Tibial nerve (tissue), 4 donors: ENCODE data around the gene NAMPT. TPM values are rescaled to one million over a fixed set of nuclear protein-coding genes. Genes with fewer than 3 reads are reported as not detected.

Source experiments
- DNase-seq, 2 donors: peaks; one replicate each; pipeline ENCODE4 v3.0.0-alpha.2; 2019; ENCODE audit warnings: low spot score in 2 of 2
- H3K27ac ChIP-seq, 4 donors: fragments of 200-600 bp; sonication (generic) in 3 of 4; one replicate each; pipeline ENCODE4 v1.5.1; 2017 to 2019; ENCODE audit warnings: mild to moderate bottlenecking in 1 of 4
- H3K27me3 ChIP-seq, 2 donors: fragments of 200-600 bp; sonication (generic) in 1 of 2; one replicate each; pipeline versions ENCODE4 v1.5.1 to v1.6.0; 2017 to 2019
- H3K36me3 ChIP-seq, 3 donors: fragments of 200-600 bp; sonication (generic); one replicate each; pipeline ENCODE4 v1.5.1; 2018 to 2019
- H3K4me1 ChIP-seq, 4 donors: fragments of 200-600 bp; sonication (generic) in 3 of 4; one replicate each; pipeline ENCODE4 v1.5.1; 2017 to 2019
- H3K4me3 ChIP-seq, 4 donors: fragments of 200-600 bp; sonication (generic) in 3 of 4; one replicate each; pipeline ENCODE4 v1.5.1; 2017 to 2019; ENCODE audit warnings: mild to moderate bottlenecking in 1 of 4, moderate library complexity in 1 of 4
- H3K9me3 ChIP-seq, 4 donors: fragments of 200-600 bp; sonication (generic) in 3 of 4; one replicate each; pipeline ENCODE4 v1.5.1; 2017 to 2019
- EP300 ChIP-seq, 2 donors: sonication (generic); formaldehyde crosslinking; IDR thresholded peaks; one replicate each; pipeline ENCODE4 v1.6.1; 2017; ENCODE audit warnings: antibody characterized with exemption in 2 of 2, mild to moderate bottlenecking in 1 of 2
- POLR2A ChIP-seq, 2 donors: fragments of 450-650 bp; IDR thresholded peaks; one replicate each; pipeline ENCODE4 v1.6.1; 2017; ENCODE audit warnings: antibody characterized with exemption in 2 of 2, mild to moderate bottlenecking in 2 of 2, moderate library complexity in 2 of 2
- WGBS, 2 donors: methylation state at CpG; one replicate each; pipeline ENCODE4 v1.1.5; 2018; 5-methylcytosine and 5-hydroxymethylcytosine counted together
- total RNA-seq, 4 donors: library from RNA; depleted of rRNA; stranded (reverse); fragments of >200 nt; gene quantifications; one replicate each; pipeline ENCODE4 v1.1.0, GENCODE V29; 2016
- TF ChIP-seq, protein P1 (sequence below), 5 experiments: fragments of 200-600 bp in 3 of 5; fragments of 450-650 bp in 2 of 5; sonication (generic) in 3 of 5; IDR thresholded peaks; one replicate each; pipeline ENCODE4 v1.5.1; 2016 to 2019; ENCODE audit warnings: antibody characterized with exemption in 5 of 5, mild to moderate bottlenecking in 3 of 5, moderate library complexity in 2 of 5

The NAMPT gene
- total RNA-seq, 4 donors from 2014 or later = 69.1 to 270 (median 87.3) TPM

- H3K27me3 ChIP-seq = no peaks in the 10 kb centered on the region
- TF ChIP-seq EP300 (IDR thresholded peaks at IDR 0.05) (no peak), POLR2A (IDR thresholded peaks at IDR 0.05) (no peak)
- TF ChIP-seq, protein P1, sequence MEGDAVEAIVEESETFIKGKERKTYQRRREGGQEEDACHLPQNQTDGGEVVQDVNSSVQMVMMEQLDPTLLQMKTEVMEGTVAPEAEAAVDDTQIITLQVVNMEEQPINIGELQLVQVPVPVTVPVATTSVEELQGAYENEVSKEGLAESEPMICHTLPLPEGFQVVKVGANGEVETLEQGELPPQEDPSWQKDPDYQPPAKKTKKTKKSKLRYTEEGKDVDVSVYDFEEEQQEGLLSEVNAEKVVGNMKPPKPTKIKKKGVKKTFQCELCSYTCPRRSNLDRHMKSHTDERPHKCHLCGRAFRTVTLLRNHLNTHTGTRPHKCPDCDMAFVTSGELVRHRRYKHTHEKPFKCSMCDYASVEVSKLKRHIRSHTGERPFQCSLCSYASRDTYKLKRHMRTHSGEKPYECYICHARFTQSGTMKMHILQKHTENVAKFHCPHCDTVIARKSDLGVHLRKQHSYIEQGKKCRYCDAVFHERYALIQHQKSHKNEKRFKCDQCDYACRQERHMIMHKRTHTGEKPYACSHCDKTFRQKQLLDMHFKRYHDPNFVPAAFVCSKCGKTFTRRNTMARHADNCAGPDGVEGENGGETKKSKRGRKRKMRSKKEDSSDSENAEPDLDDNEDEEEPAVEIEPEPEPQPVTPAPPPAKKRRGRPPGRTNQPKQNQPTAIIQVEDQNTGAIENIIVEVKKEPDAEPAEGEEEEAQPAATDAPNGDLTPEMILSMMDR (IDR thresholded peaks at IDR 0.05) = no peak
- H3K9me3 ChIP-seq = no peaks in the 10 kb centered on the region
- DNase-seq = no peak
- 91 to 96% methylated on average over 5 of the region's 5 CpGs for WGBS, 2 donors
- peak overlapping the region in 1 of 4 donors; percentile 89 for H3K4me3 ChIP-seq
- peaks cover 0 to 4% (median 0%) of the 10 kb centered on the region in 3 donors for H3K36me3 ChIP-seq
- peak overlapping the region in 3 of 4 donors; percentile 16 to 98 (median 97) for H3K27ac ChIP-seq
- peaks cover 0 to 65% (median 8%) of the 10 kb centered on the region in 4 donors for H3K4me1 ChIP-seq
Observed at GRCh38 chr7:106281585-106282318, 3.0 kb downstream of the NAMPT start.

DNA sequence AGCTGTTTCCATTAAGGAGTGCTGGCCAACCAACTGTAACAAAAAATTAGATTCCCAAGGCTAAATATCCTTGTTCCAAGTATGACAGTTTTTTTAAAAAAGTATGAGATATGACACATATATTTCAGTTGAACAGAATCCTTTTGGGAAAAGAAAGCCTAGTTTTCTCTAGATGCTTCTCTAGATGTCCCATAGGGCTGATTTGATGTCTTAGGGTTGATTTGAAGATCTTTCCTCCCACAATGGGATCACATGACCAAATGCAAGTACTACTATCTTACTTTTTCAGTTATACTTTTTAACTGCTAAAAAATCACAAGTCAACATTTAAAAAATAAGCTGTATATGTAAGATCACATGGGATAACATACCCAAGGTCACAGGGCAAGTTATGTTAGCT is 3.7 kb downstream of the NAMPT start:
- H3K4me3 ChIP-seq = no peak overlapping the region

DNA sequence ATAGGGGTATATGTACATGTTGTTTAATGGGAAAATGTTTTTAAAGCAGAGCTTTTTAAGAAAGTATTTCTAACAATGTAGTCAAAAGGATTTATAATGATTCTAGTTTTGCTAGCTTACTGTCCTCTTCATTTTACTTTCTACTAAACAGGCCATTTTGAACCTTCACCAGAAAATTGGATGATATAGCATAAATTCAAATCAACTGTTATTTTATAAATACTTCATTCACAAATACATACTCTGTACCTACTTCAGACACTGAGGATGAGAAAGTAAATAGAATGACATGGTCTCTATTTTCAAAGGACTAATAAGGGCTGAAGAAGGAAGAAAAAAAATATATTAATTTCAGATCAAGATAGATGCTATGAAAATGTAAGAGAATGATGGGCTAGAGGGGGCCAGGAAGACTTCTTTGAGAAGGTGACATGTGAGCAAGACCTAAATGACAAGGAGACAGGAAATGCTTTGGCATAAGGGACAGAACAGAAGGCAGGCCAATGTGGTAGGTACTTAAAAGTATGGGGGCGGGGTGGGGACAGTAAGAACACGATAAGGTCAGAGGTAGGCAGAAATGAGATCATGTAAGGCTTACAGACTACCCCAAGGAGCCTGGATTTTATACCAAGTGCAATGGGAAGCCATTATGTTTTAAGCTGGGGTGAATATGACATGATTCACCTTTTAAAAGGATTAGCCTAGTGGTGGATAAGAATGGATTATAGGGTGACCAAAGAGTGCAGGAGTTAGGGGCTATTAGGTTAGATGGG is 5.2 kb downstream of the NAMPT start:
- no peak overlapping the region for H3K27ac ChIP-seq
- peaks cover 0 to 57% (median 8%) of the 10 kb centered on the region in 4 donors for H3K4me1 ChIP-seq
- TF ChIP-seq POLR2A (IDR thresholded peaks at IDR 0.05) = no peak
- TF ChIP-seq, protein P1 (IDR thresholded peaks at IDR 0.05) = no peak
- TF ChIP-seq EP300 (IDR thresholded peaks at IDR 0.05) = no peak
- H3K27me3 ChIP-seq = no peaks in the 10 kb centered on the region
- DNase-seq = no peak
- H3K36me3 ChIP-seq = peaks cover 0 to 25% (median 0%) of the 10 kb centered on the region in 3 donors
- 83 to 88% methylated on average over 2 of the region's 2 CpGs for WGBS, 2 donors
- no peaks in the 10 kb centered on the region for H3K9me3 ChIP-seq
- no peak overlapping the region for H3K4me3 ChIP-seq

More for the DNA sequence above, 3.7 kb downstream of the NAMPT start:
- peaks cover 0 to 10% (median 0%) of the 10 kb centered on the region in 3 donors for H3K36me3 ChIP-seq
- peaks cover 0 to 61% (median 8%) of the 10 kb centered on the region in 4 donors for H3K4me1 ChIP-seq
- H3K27me3 ChIP-seq = no peaks in the 10 kb centered on the region
- peak overlapping the region in 1 of 4 donors; percentile 98 for H3K27ac ChIP-seq
- no peaks in the 10 kb centered on the region for H3K9me3 ChIP-seq
- no peak for DNase-seq
- TF ChIP-seq POLR2A (IDR thresholded peaks at IDR 0.05) = no peak
- TF ChIP-seq, protein P1 (IDR thresholded peaks at IDR 0.05) = no peak
- TF ChIP-seq EP300 (IDR thresholded peaks at IDR 0.05) = no peak

GRCh38 chr7:106278695-106279094 is 6.1 kb downstream of the NAMPT start:
- Histone ChIP-seq H3K36me3 (peaks cover 0 to 34% (median 0%) of the 10 kb centered on the region in 3 donors), H3K4me1 (peaks cover 0 to 55% (median 7%) of the 10 kb centered on the region in 4 donors), H3K27ac (no peak overlapping the region), H3K27me3 (no peaks in the 10 kb centered on the region), H3K4me3 (no peak overlapping the region), H3K9me3 (no peaks in the 10 kb centered on the region)
- DNase-seq = no peak
- TF ChIP-seq, protein P1 (IDR thresholded peaks at IDR 0.05) = no peak
- TF ChIP-seq POLR2A (IDR thresholded peaks at IDR 0.05) (no peak), EP300 (IDR thresholded peaks at IDR 0.05) (no peak)
- 84 to 92% methylated on average over 2 of the region's 2 CpGs for WGBS, 2 donors

DNA sequence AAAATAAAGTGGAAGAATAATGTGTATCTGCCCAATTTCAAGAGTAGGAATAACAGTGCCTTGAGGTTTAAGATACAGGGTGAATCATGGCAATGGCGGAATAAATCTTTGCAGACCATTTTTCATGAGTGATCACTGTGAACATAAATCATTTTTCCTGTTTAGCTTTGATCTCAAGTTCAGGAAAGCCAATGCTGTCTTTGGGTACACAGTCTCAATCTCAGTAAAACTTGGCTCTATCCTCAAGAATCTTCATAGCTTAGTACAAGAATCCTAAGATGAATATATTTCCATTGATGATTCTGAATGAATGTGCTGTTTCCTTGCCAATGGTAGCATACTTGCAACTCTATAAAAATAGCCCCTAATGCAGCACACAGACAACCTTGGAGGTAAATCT is 6.8 kb downstream of the NAMPT start:
- no peaks in the 10 kb centered on the region for H3K27me3 ChIP-seq
- H3K27ac ChIP-seq = no peak overlapping the region
- H3K4me3 ChIP-seq = no peak overlapping the region
- H3K36me3 ChIP-seq = peaks cover 0 to 39% (median 0%) of the 10 kb centered on the region in 3 donors
- no peaks in the 10 kb centered on the region for H3K9me3 ChIP-seq
- peaks cover 0 to 48% (median 6%) of the 10 kb centered on the region in 4 donors for H3K4me1 ChIP-seq
- no peak for DNase-seq
- TF ChIP-seq EP300 (IDR thresholded peaks at IDR 0.05) = no peak
- TF ChIP-seq POLR2A (IDR thresholded peaks at IDR 0.05) = no peak
- TF ChIP-seq, protein P1 (IDR thresholded peaks at IDR 0.05) = no peak
- WGBS, 2 donors = 94 to 97% methylated on average over 1 of the region's 1 CpG
